Osteoblast (primary cell): ENCODE measurements around the gene TNPO3. TPM values are rescaled to one million over a fixed set of nuclear protein-coding genes. Genes with fewer than 3 reads are reported as not detected.

Experiments
- DNase-seq: peaks from one replicate; pipeline ENCODE4 v3.0.0; 2011; ENCODE audit warnings: low spot score, mixed read lengths; ENCODE audit not compliant: insufficient read length; ENCODE audit errors: missing footprints
- H2AFZ ChIP-seq: 2 replicates; pipeline ENCODE4 v1.6.0; 2011; ENCODE audit warnings: mild to moderate bottlenecking, low read length
- H3K27ac ChIP-seq: 2 replicates; pipeline ENCODE4 v1.5.1; 2011; ENCODE audit warnings: mild to moderate bottlenecking, low read depth, low read length, moderate library complexity
- H3K27me3 ChIP-seq: 2 replicates; pipeline ENCODE4 v1.6.0; 2012; ENCODE audit warnings: mild to moderate bottlenecking, control low read depth, inconsistent platforms, low read length, moderate library complexity; ENCODE audit not compliant: insufficient read depth
- H3K36me3 ChIP-seq: 2 replicates; pipeline ENCODE4 v1.5.1; 2011; ENCODE audit warnings: mild to moderate bottlenecking, low read length, control low read depth, moderate library complexity; ENCODE audit not compliant: insufficient read depth
- H3K4me1 ChIP-seq: 2 replicates; pipeline ENCODE4 v1.5.1; 2011; ENCODE audit warnings: mild to moderate bottlenecking, low read length, control low read depth, moderate library complexity; ENCODE audit not compliant: insufficient read depth
- H3K4me2 ChIP-seq: 2 replicates; pipeline ENCODE4 v1.6.0; 2011; ENCODE audit warnings: mild to moderate bottlenecking, low read length; ENCODE audit not compliant: insufficient read depth
- H3K4me3 ChIP-seq: fragments of 200-600 bp; sonication (generic); 3 replicates; pipeline ENCODE4 v1.5.1; 2012; ENCODE audit warnings: mild to moderate bottlenecking, low read length, inconsistent platforms; ENCODE audit not compliant: insufficient read depth
- H3K79me2 ChIP-seq: 2 replicates; pipeline ENCODE4 v1.6.0; 2012; ENCODE audit warnings: mild to moderate bottlenecking, low read length, control low read depth, inconsistent platforms; ENCODE audit not compliant: insufficient read depth
- H3K9me3 ChIP-seq: 2 replicates; pipeline ENCODE4 v1.5.1; 2011; ENCODE audit warnings: low read depth, low read length, control low read depth
- H4K20me1 ChIP-seq: 2 replicates; pipeline ENCODE4 v1.6.0; 2012; ENCODE audit warnings: mild to moderate bottlenecking, low read length, control low read depth; ENCODE audit not compliant: insufficient read depth
- CTCF ChIP-seq: IDR thresholded peaks from 2 replicates; pipeline ENCODE4 v1.5.1; 2011; ENCODE audit warnings: mild to moderate bottlenecking, low read depth, low read length, moderate library complexity; ENCODE audit errors: extremely low read depth
- total RNA-seq: library from RNA; depleted of rRNA; stranded (reverse); fragments of >200 nt; gene quantifications from 2 replicates; pipeline ENCODE4 v1.2.3, GENCODE V29; 2012

Gene TNPO3
- total RNA-seq, 1 donor = 56.1 TPM

DNA sequence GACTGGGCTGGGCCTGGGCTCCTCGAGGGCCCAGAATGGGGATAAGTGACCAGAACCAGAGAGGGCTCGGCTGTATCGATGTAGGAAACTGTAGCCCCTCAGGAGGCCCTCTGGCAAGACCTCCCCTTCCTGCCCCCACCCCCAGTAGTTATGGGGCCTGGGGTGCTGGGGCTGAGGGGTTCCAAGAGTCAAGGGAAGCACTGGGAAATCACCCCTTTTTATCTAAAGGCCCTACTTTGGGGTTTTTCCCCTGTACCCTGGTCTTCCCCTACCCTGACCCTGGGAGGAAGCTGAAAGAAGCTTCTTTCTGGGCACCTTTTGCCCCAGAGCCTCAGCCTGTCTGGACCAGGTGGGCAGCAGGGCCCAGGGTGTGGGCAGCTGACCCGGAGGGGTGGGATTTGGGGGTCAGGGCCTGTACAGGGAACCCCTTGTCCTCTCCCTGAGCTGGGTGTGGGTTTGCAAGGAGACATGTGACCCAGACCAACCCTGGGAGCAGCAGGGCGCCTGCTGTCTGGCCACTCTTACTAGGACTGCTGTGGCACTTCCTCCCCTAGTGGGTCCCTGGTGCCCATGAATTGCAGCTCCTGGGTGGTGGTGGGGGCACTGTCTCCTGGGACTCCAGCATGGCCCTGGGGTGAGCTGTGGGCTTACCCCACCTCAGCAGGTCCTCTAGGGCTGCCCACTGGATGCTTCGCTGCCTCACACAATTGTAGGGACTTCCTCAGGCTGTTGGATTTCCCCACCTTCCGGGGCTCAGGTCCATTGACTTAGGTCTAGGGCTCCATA is 115.6 kb downstream of the TNPO3 start:
- Histone ChIP-seq H3K4me2 (no peak overlapping the region), H3K36me3 (no peaks in the 10 kb centered on the region), H3K27ac (no peak overlapping the region), H2AFZ (no peak overlapping the region), H3K4me3 (no peak overlapping the region), H3K4me1 (peaks cover 3% of the 10 kb centered on the region), H4K20me1 (no peaks in the 10 kb centered on the region), H3K79me2 (no peaks in the 10 kb centered on the region), H3K27me3 (peaks cover 52% of the 10 kb centered on the region), H3K9me3 (no peaks in the 10 kb centered on the region)
- no peak for TF ChIP-seq CTCF
- peak; percentile 79 for DNase-seq

DNA sequence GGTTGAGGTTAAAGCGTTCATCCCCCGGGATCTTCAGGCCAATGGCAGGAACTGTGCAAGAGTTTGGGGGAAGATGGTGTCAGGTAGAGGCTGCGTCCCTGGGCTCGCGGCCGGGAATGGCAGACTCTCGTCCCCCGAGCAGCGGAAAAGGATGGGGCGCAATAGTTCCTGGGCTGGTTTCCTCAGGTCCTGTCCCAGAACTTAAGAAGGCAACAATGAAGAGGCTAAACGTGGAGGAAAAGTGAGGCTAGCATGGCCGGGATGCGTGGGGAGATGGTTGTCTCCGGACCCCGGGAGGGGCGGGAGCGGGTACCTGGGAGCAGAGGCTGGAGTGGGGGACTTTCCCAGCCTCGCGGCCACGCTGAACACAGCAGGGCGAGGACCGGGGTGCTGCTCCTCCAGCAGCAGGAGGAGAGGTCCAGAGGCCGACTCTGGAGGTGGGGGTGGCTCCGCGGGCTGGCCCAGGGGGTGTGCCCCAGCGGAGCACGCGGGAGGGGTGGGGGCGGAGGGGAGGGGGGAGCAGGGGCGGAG is 116.3 kb downstream of the TNPO3 start:
- Histone ChIP-seq H3K27ac (no peak overlapping the region), H3K9me3 (no peaks in the 10 kb centered on the region), H3K27me3 (peaks cover 53% of the 10 kb centered on the region), H3K79me2 (no peaks in the 10 kb centered on the region), H3K4me1 (peaks cover 3% of the 10 kb centered on the region), H3K4me2 (peak overlapping the region; percentile 81), H2AFZ (peak overlapping the region; percentile 57), H3K36me3 (no peaks in the 10 kb centered on the region), H3K4me3 (peak overlapping the region; percentile 66), H4K20me1 (no peaks in the 10 kb centered on the region)
- no peak for TF ChIP-seq CTCF
- peak; percentile 85 for DNase-seq

DNA sequence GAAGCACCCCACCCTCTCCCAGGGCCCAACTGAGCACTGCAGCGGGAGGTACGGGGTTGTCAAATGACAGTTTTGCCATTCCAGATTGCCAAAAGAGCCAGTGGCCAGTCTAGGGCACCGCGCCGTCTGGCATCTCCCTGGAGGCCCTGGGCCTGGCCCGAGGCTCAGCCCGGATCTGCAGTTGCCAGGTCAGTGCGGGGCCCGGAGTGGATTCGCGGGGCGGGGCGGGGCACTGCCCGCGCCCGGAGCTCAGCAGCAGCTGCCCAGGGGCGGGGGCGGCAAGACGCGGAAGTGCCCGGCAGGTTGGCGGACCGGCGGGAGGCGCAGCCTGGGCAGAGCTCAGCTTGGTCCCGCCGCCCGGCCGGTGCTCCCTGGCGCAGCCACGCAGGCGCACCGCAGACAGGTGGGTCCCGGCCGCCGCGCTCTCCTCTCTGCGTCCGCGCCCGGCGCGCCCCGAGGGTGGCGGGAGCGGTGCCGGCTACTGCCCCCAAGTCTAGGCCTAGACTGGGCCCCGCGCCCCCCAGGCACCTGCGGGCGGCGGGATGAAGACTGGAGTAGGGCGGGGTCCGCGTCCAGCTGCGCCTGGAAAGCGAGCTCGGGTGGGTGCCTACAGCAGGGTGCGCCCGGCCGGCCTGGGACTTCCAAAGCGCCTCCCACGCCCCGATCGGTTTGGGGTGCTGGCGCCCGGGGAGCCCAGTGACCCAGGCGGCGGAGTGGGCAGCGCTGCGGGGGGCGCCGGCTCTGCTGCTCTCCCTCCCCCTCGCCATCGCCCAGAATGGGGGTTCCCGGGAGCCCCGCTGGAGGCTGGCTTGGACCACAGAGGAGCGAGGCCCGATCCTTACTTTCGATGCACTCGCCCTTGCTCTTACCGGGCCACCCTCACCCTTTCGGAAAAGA is 117.0 kb downstream of the TNPO3 start, which contains the start of gene IRF5:
Gene IRF5 (plus strand): TSS at position 281 of the 897 bp plus-strand sequence. CDS start 4,155 bp downstream, outside the sequence.
- Histone ChIP-seq H3K36me3 (no peaks in the 10 kb centered on the region), H4K20me1 (no peaks in the 10 kb centered on the region), H3K4me1 (peaks cover 3% of the 10 kb centered on the region), H3K4me2 (peak within 1 kb of the TSS; percentile 81), H3K79me2 (no peaks in the 10 kb centered on the region), H3K9me3 (no peaks in the 10 kb centered on the region), H3K4me3 (peak within 1 kb of the TSS; percentile 66), H3K27me3 (peaks cover 53% of the 10 kb centered on the region), H3K27ac (no peak within 1 kb of the TSS), H2AFZ (peak within 1 kb of the TSS; percentile 57)
- peak; percentile 74 for DNase-seq
- no peak for TF ChIP-seq CTCF
